SH-SY5Y (cell line): ENCODE data around the gene HELLS.

ENCODE experiments used
- GATA2 ChIP-seq: IDR thresholded peaks from 2 replicates; pipeline ENCODE4 v1.6.1; 2011; ENCODE audit warnings: mild to moderate bottlenecking, low read depth, low read length
- GATA3 ChIP-seq: IDR thresholded peaks from 2 replicates; pipeline ENCODE4 v1.6.1; 2011; ENCODE audit warnings: low read depth, mild to moderate bottlenecking, low read length, moderate library complexity

GRCh38 chr10:94571081-94571480 lies 25.5 kb downstream of the HELLS start:
- TF ChIP-seq GATA3 (no peak), GATA2 (no peak)
